ENCODE data around the gene MED7.

MED7 gene

GRCh38 chr5:157106630-157107461 lies 35.8 kb downstream of the MED7 start:
- peak in 1 of 2 donors; percentile 32 for DNase-seq (ENCODE audit: low read depth in 2 of 2)

GRCh38 chr5:157100140-157100679 lies 42.5 kb downstream of the MED7 start:
- no peak for DNase-seq (ENCODE audit: low read depth in 2 of 2)

- DNase-seq (ENCODE audit: low read depth in 2 of 2): no peak
Observed at GRCh38 chr5:157088342-157088990, 54.2 kb downstream of the MED7 start.

Data from stimulated activated CD8-positive, alpha-beta memory T cell treated with anti-CD3 and anti-CD28 coated beads, Interleukin-15, amount 100 ng/mL, for 48 hours (primary cell).